IPS-18a (cell line): ENCODE data around the gene CCDC74B.
"Not testable (repeated sequence)": the region's sequence is repeated elsewhere in the genome, so short reads cannot be mapped to it uniquely, and the experiment has no call there.

Experiments
- H3K27ac ChIP-seq: one replicate; pipeline ENCODE4 v1.5.1; 2013; ENCODE audit warnings: low read length
- H3K27me3 ChIP-seq: one replicate; pipeline ENCODE4 v1.6.1; 2013; ENCODE audit warnings: mild to moderate bottlenecking, low read length; ENCODE audit not compliant: control insufficient read depth, insufficient read depth
- H3K36me3 ChIP-seq: one replicate; pipeline ENCODE4 v1.6.1; 2013; ENCODE audit warnings: low read depth, low read length; ENCODE audit not compliant: control insufficient read depth
- H3K4me1 ChIP-seq: one replicate; pipeline ENCODE4 v1.6.1; 2013; ENCODE audit warnings: low read depth, low read length; ENCODE audit not compliant: control insufficient read depth
- H3K4me3 ChIP-seq: one replicate; pipeline ENCODE4 v1.5.1; 2013; ENCODE audit warnings: low read length
- H3K9ac ChIP-seq: one replicate; pipeline ENCODE4 v1.6.1; 2013; ENCODE audit warnings: mild to moderate bottlenecking, low read length, moderate library complexity
- H3K9me3 ChIP-seq: one replicate; pipeline ENCODE4 v1.6.1; 2013; ENCODE audit warnings: low read depth, low read length; ENCODE audit not compliant: control insufficient read depth

CCDC74B gene

GRCh38 chr2:130145006-130145414, at the start of gene CCDC74B:
Gene CCDC74B (minus strand): TSS chr2:130145112. CDS start chr2:130144996, 116 bp downstream.
- H3K4me3 ChIP-seq, result peak within 1 kb of the TSS; percentile 44
- H3K9ac ChIP-seq, H3K4me1 ChIP-seq, H3K27me3 ChIP-seq, H3K36me3 ChIP-seq, H3K27ac ChIP-seq, H3K9me3 ChIP-seq: not testable (repeated sequence)

DNA sequence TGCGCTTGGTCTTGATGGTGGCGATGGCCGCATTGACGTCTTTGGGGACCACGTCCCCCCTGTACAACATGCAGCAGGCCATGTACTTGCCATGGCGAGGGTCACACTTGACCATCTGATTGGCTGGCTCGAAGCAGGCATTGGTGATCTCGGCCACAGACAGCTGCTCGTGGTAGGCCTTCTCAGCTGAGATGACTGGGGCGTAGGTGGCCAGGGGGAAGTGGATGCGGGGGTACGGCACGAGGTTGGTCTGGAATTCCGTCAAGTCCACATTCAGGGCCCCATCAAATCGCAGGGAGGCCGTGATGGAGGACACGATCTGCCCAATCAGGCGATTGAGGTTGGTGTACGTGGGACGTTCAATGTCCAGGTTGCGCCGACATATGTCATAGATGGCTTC, 48.9 kb upstream of the CCDC74B start:
- H3K27me3 ChIP-seq, H3K9me3 ChIP-seq, H3K36me3 ChIP-seq: not testable (repeated sequence)

GRCh38 chr2:130192451-130192850, 47.5 kb upstream of the CCDC74B start:
- not testable (repeated sequence) for H3K4me1 ChIP-seq, H3K27ac ChIP-seq, H3K9me3 ChIP-seq, H3K9ac ChIP-seq, H3K4me3 ChIP-seq, H3K36me3 ChIP-seq, H3K27me3 ChIP-seq

More for the DNA sequence above, 48.9 kb upstream of the CCDC74B start:
- H3K4me1 ChIP-seq, H3K27ac ChIP-seq, H3K9ac ChIP-seq, H3K4me3 ChIP-seq: not testable (repeated sequence)

DNA sequence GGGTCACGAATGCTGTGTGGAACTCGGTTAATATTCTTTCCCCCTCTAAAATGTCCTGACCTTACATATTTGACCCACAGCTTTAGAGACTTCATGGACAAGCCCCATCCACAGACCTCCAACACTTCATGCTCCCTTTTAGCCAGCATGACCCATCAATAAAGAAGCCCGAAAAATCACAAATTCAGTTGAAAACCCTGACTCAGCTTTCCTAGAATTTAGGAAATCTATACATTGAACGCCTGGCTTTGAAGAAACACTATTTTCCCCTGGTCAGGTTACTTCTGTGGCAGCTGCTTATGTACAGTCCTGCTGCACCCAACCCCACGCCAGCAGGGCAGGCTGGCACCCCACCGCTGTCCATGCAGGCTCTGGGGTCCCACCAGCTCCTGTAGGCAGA, 46.4 kb upstream of the CCDC74B start:
- H3K36me3 ChIP-seq, H3K9ac ChIP-seq, H3K4me3 ChIP-seq, H3K4me1 ChIP-seq, H3K27ac ChIP-seq, H3K27me3 ChIP-seq, H3K9me3 ChIP-seq: not testable (repeated sequence)

GRCh38 chr2:130190237-130190636, 45.3 kb upstream of the CCDC74B start:
- Histone ChIP-seq H3K27me3 (no peaks in the 10 kb centered on the region), H3K9me3 (no peaks in the 10 kb centered on the region), H3K36me3 (no peaks in the 10 kb centered on the region), H3K27ac (no peak overlapping the region), H3K4me1 (no peaks in the 10 kb centered on the region), H3K9ac (no peak overlapping the region), H3K4me3 (no peak overlapping the region)

- not testable (repeated sequence) for H3K4me1 ChIP-seq, H3K9me3 ChIP-seq, H3K27ac ChIP-seq, H3K36me3 ChIP-seq, H3K27me3 ChIP-seq, H3K9ac ChIP-seq, H3K4me3 ChIP-seq
Measured at GRCh38 chr2:130188958-130189357, 44.0 kb upstream of the CCDC74B start.

DNA sequence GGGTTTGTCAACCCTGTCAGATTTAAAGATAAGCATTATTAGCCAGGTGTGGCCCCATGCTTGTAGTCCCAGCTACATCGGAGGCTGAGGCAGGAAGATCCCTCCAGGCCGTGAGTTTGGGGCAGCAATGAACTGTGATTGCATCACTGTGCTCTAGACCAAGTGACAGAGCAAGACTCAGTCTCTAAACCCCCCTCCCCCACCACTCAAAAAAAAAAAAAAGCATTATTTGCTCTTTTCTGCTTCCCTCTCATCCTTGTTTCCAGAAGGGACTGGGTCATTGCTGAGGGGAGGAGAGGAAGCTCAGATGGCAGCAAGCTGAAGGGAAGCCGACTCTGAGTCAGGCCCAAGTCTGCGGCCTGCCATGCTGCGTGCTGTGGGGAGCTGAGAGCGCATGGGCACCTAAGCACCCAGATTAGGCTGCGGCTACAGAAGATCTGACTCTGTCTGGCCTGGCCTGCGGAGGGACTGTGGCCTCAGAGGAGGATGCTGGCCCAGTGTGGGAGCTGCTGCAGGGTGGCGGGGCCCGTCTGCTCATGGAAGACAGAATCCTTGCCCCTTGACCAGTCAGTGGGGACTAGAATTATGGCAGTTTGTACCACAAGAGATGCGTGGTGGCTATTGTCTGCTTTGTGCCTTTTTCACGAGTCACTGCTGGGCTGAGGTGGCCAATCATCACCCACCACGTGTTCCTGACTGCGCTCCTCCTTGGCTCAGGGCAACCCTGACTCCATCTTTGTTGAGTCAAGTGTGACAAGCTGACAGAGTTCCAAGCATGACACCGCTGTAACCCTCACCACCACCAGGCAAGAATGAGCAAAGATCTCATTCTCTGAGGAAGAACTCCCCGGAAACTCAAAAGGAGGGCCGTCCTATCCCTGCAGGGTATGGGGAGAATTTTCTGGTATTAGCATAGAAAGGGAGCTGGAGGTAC, 43.2 kb upstream of the CCDC74B start:
- not testable (repeated sequence) for H3K27ac ChIP-seq, H3K9ac ChIP-seq

GRCh38 chr2:130187268-130187667, 42.4 kb upstream of the CCDC74B start:
- Histone ChIP-seq H3K27me3 (no peaks in the 10 kb centered on the region), H3K9ac (no peak overlapping the region), H3K9me3 (no peaks in the 10 kb centered on the region), H3K27ac (no peak overlapping the region), H3K36me3 (no peaks in the 10 kb centered on the region), H3K4me1 (no peaks in the 10 kb centered on the region), H3K4me3 (no peak overlapping the region)

More for the DNA sequence above, 43.2 kb upstream of the CCDC74B start:
- not testable (repeated sequence) for H3K27me3 ChIP-seq, H3K9me3 ChIP-seq, H3K4me1 ChIP-seq, H3K4me3 ChIP-seq, H3K36me3 ChIP-seq

GRCh38 chr2:130186391-130186790, 41.5 kb upstream of the CCDC74B start:
- H3K36me3 ChIP-seq, result no peaks in the 10 kb centered on the region
- no peaks in the 10 kb centered on the region for H3K4me1 ChIP-seq
- H3K9me3 ChIP-seq, result no peaks in the 10 kb centered on the region
- H3K9ac ChIP-seq, result no peak overlapping the region
- H3K27me3 ChIP-seq, result no peaks in the 10 kb centered on the region
- H3K27ac ChIP-seq, result no peak overlapping the region
- H3K4me3 ChIP-seq, result no peak overlapping the region

- H3K9me3 ChIP-seq, result no peaks in the 10 kb centered on the region
- no peak overlapping the region for H3K4me3 ChIP-seq
- H3K27me3 ChIP-seq, result no peaks in the 10 kb centered on the region
- no peaks in the 10 kb centered on the region for H3K36me3 ChIP-seq
- H3K4me1 ChIP-seq, result no peaks in the 10 kb centered on the region
- no peak overlapping the region for H3K9ac ChIP-seq
- H3K27ac ChIP-seq, result no peak overlapping the region
Measured at GRCh38 chr2:130185896-130186295, 41.0 kb upstream of the CCDC74B start.

GRCh38 chr2:130185436-130185835, 40.5 kb upstream of the CCDC74B start:
- no peak overlapping the region for H3K4me3 ChIP-seq
- no peak overlapping the region for H3K27ac ChIP-seq
- no peaks in the 10 kb centered on the region for H3K9me3 ChIP-seq
- no peaks in the 10 kb centered on the region for H3K4me1 ChIP-seq
- no peaks in the 10 kb centered on the region for H3K36me3 ChIP-seq
- H3K27me3 ChIP-seq, result no peaks in the 10 kb centered on the region
- no peak overlapping the region for H3K9ac ChIP-seq
